CD14-positive monocyte (primary cell): Measurements from ENCODE around the gene BMI1. TPM values are rescaled to one million over a fixed set of nuclear protein-coding genes. Genes with fewer than 3 reads are reported as not detected.
"Not testable (repeated sequence)": the region's sequence is repeated elsewhere in the genome, so short reads cannot be mapped to it uniquely, and the experiment has no call there.

ENCODE experiments used
- DNase-seq, 3 donors: peaks; one replicate each; pipeline ENCODE4 v3.0.0-alpha.2; 2011 to 2022
- H2AFZ ChIP-seq: 2 replicates; pipeline ENCODE4 v1.6.0; 2012; ENCODE audit warnings: mild to moderate bottlenecking, low read depth, low read length, inconsistent platforms; ENCODE audit not compliant: insufficient read depth, poor library complexity, severe bottlenecking
- H3K27ac ChIP-seq, 2 donors: 1 replicate in 1 of 2; 2 replicates in 1 of 2; pipeline ENCODE4 v1.5.1; 2012 to 2013; ENCODE audit warnings: low read length in 2 of 2, control low read depth in 1 of 2, inconsistent platforms in 1 of 2, low read depth in 1 of 2, mild to moderate bottlenecking in 1 of 2
- H3K27me3 ChIP-seq, 2 donors: one replicate each; pipeline versions ENCODE4 v1.6.0 to v1.6.1; 2011 to 2013; ENCODE audit warnings: low read length in 2 of 2; ENCODE audit not compliant: control insufficient read depth in 2 of 2, insufficient read depth in 2 of 2
- H3K36me3 ChIP-seq, 2 donors: replicated peaks in 1 of 2; 1 replicate in 1 of 2; 2 replicates in 1 of 2; pipeline versions ENCODE4 v1.5.1 to v1.6.1; 2012 to 2013; ENCODE audit warnings: low read length in 2 of 2, control low read depth in 1 of 2, inconsistent platforms in 1 of 2, mild to moderate bottlenecking in 1 of 2; ENCODE audit not compliant: insufficient read depth in 2 of 2, control insufficient read depth in 1 of 2
- H3K4me1 ChIP-seq, 2 donors: 1 replicate in 1 of 2; 2 replicates in 1 of 2; pipeline versions ENCODE4 v1.5.1 to v1.6.1; 2012 to 2013; ENCODE audit warnings: low read length in 2 of 2, control low read depth in 1 of 2, inconsistent platforms in 1 of 2, mild to moderate bottlenecking in 1 of 2, moderate library complexity in 1 of 2; ENCODE audit not compliant: insufficient read depth in 2 of 2, control insufficient read depth in 1 of 2
- H3K4me2 ChIP-seq: replicated peaks from 2 replicates; pipeline ENCODE3; 2012; ENCODE audit warnings: low read length, moderate library complexity, mild to moderate bottlenecking; ENCODE audit not compliant: poor library complexity, severe bottlenecking; ENCODE audit errors: extremely low read depth
- H3K4me3 ChIP-seq, 3 experiments: fragments of 200-600 bp in 1 of 3; sonication (generic) in 1 of 3; replicated peaks in 1 of 3; 1 replicate in 2 of 3; 2 replicates in 1 of 3; pipeline ENCODE4 v1.5.1; 2011 to 2013; ENCODE audit warnings: low read length in 3 of 3, mild to moderate bottlenecking in 3 of 3, control low read depth in 2 of 3, low read depth in 2 of 3, inconsistent platforms in 1 of 3, moderate library complexity in 1 of 3
- H3K79me2 ChIP-seq: 2 replicates; pipeline ENCODE4 v1.6.0; 2012; ENCODE audit warnings: mild to moderate bottlenecking, control low read depth, inconsistent platforms, low read length, moderate library complexity; ENCODE audit not compliant: insufficient read depth
- H3K9ac ChIP-seq: 2 replicates; pipeline ENCODE4 v1.6.0; 2017; ENCODE audit warnings: low read length, mild to moderate bottlenecking; ENCODE audit not compliant: insufficient read depth, poor library complexity, severe bottlenecking
- H3K9me3 ChIP-seq, 2 donors: replicated peaks in 1 of 2; 1 replicate in 1 of 2; 2 replicates in 1 of 2; pipeline versions ENCODE4 v1.5.1 to v1.6.1; 2012 to 2013; ENCODE audit warnings: low read length in 2 of 2, control low read depth in 1 of 2; ENCODE audit not compliant: control insufficient read depth in 1 of 2, insufficient read depth in 1 of 2
- H4K20me1 ChIP-seq: 2 replicates; pipeline ENCODE4 v1.6.0; 2012; ENCODE audit warnings: mild to moderate bottlenecking, low read length, control low read depth, moderate library complexity; ENCODE audit not compliant: insufficient read depth
- H3K27ac Mint-ChIP-seq, 7 donors: one replicate each; pipeline ENCODE4 v1.8.0; 2020; ENCODE audit warnings: mild to moderate bottlenecking in 7 of 7, mixed read lengths in 7 of 7, moderate library complexity in 6 of 7, inconsistent platforms in 2 of 7
- H3K27me3 Mint-ChIP-seq, 3 donors: one replicate each; pipeline ENCODE4 v1.8.0; 2021 to 2022; ENCODE audit warnings: low read depth in 3 of 3, mild to moderate bottlenecking in 3 of 3, mixed read lengths in 3 of 3, moderate library complexity in 3 of 3, inconsistent platforms in 1 of 3
- H3K36me3 Mint-ChIP-seq, 2 donors: one replicate each; pipeline ENCODE4 v1.8.0; 2020; ENCODE audit warnings: mixed read lengths in 2 of 2, inconsistent platforms in 1 of 2, mild to moderate bottlenecking in 1 of 2
- H3K4me1 Mint-ChIP-seq: one replicate; pipeline ENCODE4 v1.8.0; 2020; ENCODE audit warnings: mild to moderate bottlenecking, mixed read lengths
- H3K4me3 Mint-ChIP-seq, 2 donors: one replicate each; pipeline ENCODE4 v1.8.0; 2020; ENCODE audit warnings: mild to moderate bottlenecking in 2 of 2, mixed read lengths in 2 of 2, moderate library complexity in 1 of 2
- H3K9me3 Mint-ChIP-seq, 7 donors: one replicate each; pipeline ENCODE4 v1.8.0; 2020 to 2022; ENCODE audit warnings: mixed read lengths in 7 of 7, mild to moderate bottlenecking in 6 of 7, moderate library complexity in 6 of 7, inconsistent platforms in 2 of 7
- CTCF ChIP-seq: fragments of 200-600 bp; IDR thresholded peaks from one replicate; pipeline ENCODE4 v1.8.0; 2022; ENCODE audit warnings: antibody characterized with exemption, mild to moderate bottlenecking
- WGBS: methylation state at CpG from one replicate; pipeline ENCODE4 v1.1.5; 2013; ENCODE audit warnings: missing lambda C conversion rate; ENCODE audit not compliant: insufficient coverage; 5-methylcytosine and 5-hydroxymethylcytosine counted together
- intact Hi-C, 2 donors: fragments of 100-400 bp; cut with micrococcal nuclease; formaldehyde crosslinking; loops; one replicate each; pipeline versions ENCODE4 v1.15.0 to v1.15.1; 2023
- polyA plus RNA-seq, 3 donors: library from polyadenylated mRNA; depleted of rRNA in 1 of 3; unstranded in 2 of 3; stranded (reverse) in 1 of 3; fragments of 300-500 nt in 2 of 3; fragments of >200 nt in 1 of 3; fragmentation: Illumina TruSeq in 2 of 3; gene quantifications; 1 replicate in 2 of 3; 2 replicates in 1 of 3; pipeline ENCODE4 v1.2.3, GENCODE V29; 2012 to 2021

BMI1 gene
- polyA plus RNA-seq, 3 donors: 7.5 to 11.9 (median 11.0) TPM

- no peak overlapping the region for H2AFZ ChIP-seq
- no peaks in the 10 kb centered on the region for H3K4me1 ChIP-seq
- no peak overlapping the region for H3K4me3 ChIP-seq
- no peak for TF ChIP-seq CTCF
- no CpG with 5 or more reads among the region's 2 CpGs for WGBS
- Mint-ChIP-seq H3K27ac (no peak overlapping the region), H3K4me1 (no peaks in the 10 kb centered on the region), H3K4me3 (no peak overlapping the region), H3K36me3 (no peaks in the 10 kb centered on the region), H3K9me3 (no peaks in the 10 kb centered on the region), H3K27me3 (peaks cover 0 to 2% (median 1%) of the 10 kb centered on the region in 3 donors)
- DNase-seq: peak in 1 of 3 donors; percentile 10
- H3K9me3 ChIP-seq: no peaks in the 10 kb centered on the region
- no peak overlapping the region for H3K4me2 ChIP-seq
- no peaks in the 10 kb centered on the region for H3K36me3 ChIP-seq
- H3K79me2 ChIP-seq: no peaks in the 10 kb centered on the region
- H3K27me3 ChIP-seq: no peaks in the 10 kb centered on the region
- no peak overlapping the region for H3K27ac ChIP-seq
- no peaks in the 10 kb centered on the region for H4K20me1 ChIP-seq
- intact Hi-C loops: no loop called here
- H3K9ac ChIP-seq: no peak overlapping the region
These were observed 12.5 kb upstream of the BMI1 start for GRCh38 chr10:22308390-22308789.

GRCh38 chr10:22309180-22310000 lies 11.5 kb upstream of the BMI1 start:
- intact Hi-C loops: no loop called here
- no peak for DNase-seq
- Histone ChIP-seq H3K9me3 (no peaks in the 10 kb centered on the region), H3K4me1 (no peaks in the 10 kb centered on the region), H3K4me3 (no peak overlapping the region), H4K20me1 (no peaks in the 10 kb centered on the region), H3K36me3 (no peaks in the 10 kb centered on the region), H3K4me2 (no peak overlapping the region), H2AFZ (no peak overlapping the region), H3K79me2 (no peaks in the 10 kb centered on the region), H3K27me3 (no peaks in the 10 kb centered on the region), H3K9ac (no peak overlapping the region), H3K27ac (no peak overlapping the region)
- Mint-ChIP-seq H3K36me3 (no peaks in the 10 kb centered on the region), H3K27me3 (peaks cover 0 to 2% (median 0%) of the 10 kb centered on the region in 3 donors), H3K27ac (no peak overlapping the region), H3K4me3 (no peak overlapping the region), H3K4me1 (no peaks in the 10 kb centered on the region), H3K9me3 (no peaks in the 10 kb centered on the region)
- WGBS: no CpG with 5 or more reads among the region's 4 CpGs
- TF ChIP-seq CTCF: no peak

- H3K4me3 Mint-ChIP-seq, H3K4me2 ChIP-seq, H3K36me3 ChIP-seq, H2AFZ ChIP-seq, H3K27ac Mint-ChIP-seq, H3K9me3 ChIP-seq, DNase-seq, H3K9ac ChIP-seq, H4K20me1 ChIP-seq, H3K9me3 Mint-ChIP-seq, H3K27me3 Mint-ChIP-seq, H3K27ac ChIP-seq, H3K4me1 Mint-ChIP-seq, H3K4me3 ChIP-seq, H3K36me3 Mint-ChIP-seq, H3K4me1 ChIP-seq, H3K27me3 ChIP-seq, H3K79me2 ChIP-seq: not testable (repeated sequence)
- WGBS: no CpG with 5 or more reads among the region's 10 CpGs
- intact Hi-C loops: loop anchor here in 1 of 2 donors (10.0 kb wide), 1 partner anchor 55 kb away; no protein-coding TSS in a partner anchor
These were observed 10.9 kb upstream of the BMI1 start for GRCh38 chr10:22310012-22310411.
